NCI-H526 (cell line): Measurements from ENCODE around the gene AGRN.
A peak's percentile ranks its signal among the peaks of the same experiment; 100 is the strongest.
"Not testable (repeated sequence)": the region's sequence is repeated elsewhere in the genome, so short reads cannot be mapped to it uniquely, and the experiment has no call there.

ENCODE experiments used
- DNase-seq, 2 experiments: peaks; one replicate each; lab custom pipeline; 2025; lab: John Stamatoyannopoulos, UW

AGRN gene

GRCh38 chr1:1053682-1054081 is 33.8 kb downstream of the AGRN start:
- DNase-seq: no peak

- no peak for DNase-seq
These were observed 34.3 kb downstream of the AGRN start for GRCh38 chr1:1054099-1054700.

GRCh38 chr1:1054971-1055370 is 35.1 kb downstream of the AGRN start:
- DNase-seq: no peak

GRCh38 chr1:1055841-1056736 is 36.2 kb downstream of the AGRN start:
- no peak for DNase-seq

GRCh38 chr1:1057769-1058087 is 37.8 kb downstream of the AGRN start:
- not testable (repeated sequence) for DNase-seq

GRCh38 chr1:1058088-1058905 is 38.4 kb downstream of the AGRN start:
- no peak for DNase-seq

GRCh38 chr1:1058921-1059493 is 39.1 kb downstream of the AGRN start:
- peak in 1 of 2 experiments; percentile 72 for DNase-seq

- DNase-seq: peak; percentile 39 to 94
These were observed 39.8 kb downstream of the AGRN start for GRCh38 chr1:1059494-1060280.

- no peak for DNase-seq
These were observed 40.5 kb downstream of the AGRN start for GRCh38 chr1:1060281-1061000.

GRCh38 chr1:1061682-1062345 is 41.9 kb downstream of the AGRN start:
- DNase-seq: peak in 1 of 2 experiments; percentile 59

- no peak for DNase-seq
These were observed 42.6 kb downstream of the AGRN start for GRCh38 chr1:1062348-1063163.

GRCh38 chr1:1063261-1063944 is 43.5 kb downstream of the AGRN start:
- no peak for DNase-seq

- DNase-seq: peak in 1 of 2 experiments; percentile 78
These were observed 44.3 kb downstream of the AGRN start for GRCh38 chr1:1063945-1064831.

- no peak for DNase-seq
These were observed 45.5 kb downstream of the AGRN start for GRCh38 chr1:1065265-1065939.

GRCh38 chr1:1065940-1066304 is 46.0 kb downstream of the AGRN start:
- DNase-seq: not testable (repeated sequence)

- DNase-seq: peak; percentile 97
These were observed 46.7 kb downstream of the AGRN start for GRCh38 chr1:1066403-1067283.
